ENCODE data around the gene TCF4.

The TCF4 gene

DNA sequence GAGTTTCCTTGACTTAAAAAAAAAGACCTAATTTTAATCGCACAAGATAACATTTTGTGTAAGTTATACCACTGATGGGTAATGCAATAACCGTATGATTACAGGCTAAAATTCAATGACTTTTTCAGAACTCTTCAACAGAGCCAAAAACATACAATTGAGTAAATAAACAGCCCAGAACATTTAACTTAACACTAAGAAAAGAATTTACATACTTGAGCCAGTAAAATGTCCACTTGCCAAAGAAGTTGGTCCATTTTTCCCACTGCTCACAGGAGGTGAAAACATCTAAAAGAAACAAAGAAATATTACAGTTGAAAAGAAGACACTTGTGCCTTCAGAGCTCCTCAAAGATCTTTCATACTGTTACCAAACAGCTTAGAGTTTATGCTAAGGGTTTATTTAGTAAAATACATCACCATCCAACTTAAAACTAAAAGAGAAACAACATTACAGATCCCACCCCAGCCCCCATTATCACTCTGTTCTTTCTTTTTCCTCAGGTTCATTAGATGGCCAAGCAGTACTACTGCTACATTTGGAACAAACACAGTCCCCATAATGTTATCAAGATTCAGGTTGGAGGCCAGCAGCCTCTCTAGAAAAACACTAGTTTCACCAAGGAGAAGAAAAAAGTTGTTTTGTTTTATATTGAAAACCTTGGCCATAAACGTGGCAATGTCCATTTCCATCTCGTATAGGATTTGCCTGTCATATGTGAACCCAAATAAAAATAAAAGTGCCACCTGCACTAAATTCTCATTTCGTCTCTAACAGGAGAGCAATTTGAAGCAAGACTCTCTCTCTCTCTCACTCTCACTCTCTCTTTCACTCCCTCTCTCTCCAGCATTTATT, 2.7 kb downstream of the TCF4 start:
- DNase-seq: no peak

DNA sequence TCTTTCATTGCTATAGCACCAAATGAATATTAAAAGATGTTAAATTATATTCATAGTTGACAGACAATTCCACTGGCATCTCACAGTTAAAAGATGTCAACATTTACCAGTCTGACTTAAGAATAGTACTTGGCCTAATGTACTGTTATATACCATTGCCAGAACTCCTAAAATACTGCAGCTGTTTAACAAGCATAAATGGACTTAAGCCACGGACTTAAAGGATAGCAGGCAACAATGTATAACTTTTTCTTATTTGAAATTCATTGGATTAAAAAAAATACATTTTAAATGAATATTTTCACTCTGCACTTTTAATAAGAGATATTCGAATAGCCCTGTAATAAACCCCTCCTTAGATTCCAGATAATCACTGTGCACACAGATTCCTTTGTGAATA, 3.8 kb downstream of the TCF4 start:
- DNase-seq: no peak

GRCh38 chr18:55582325-55582724, 5.7 kb downstream of the TCF4 start:
- DNase-seq: no peak

- DNase-seq: no peak
Measured at GRCh38 chr18:55579501-55580270, 8.3 kb downstream of the TCF4 start.

GRCh38 chr18:55577812-55578539, 10.0 kb downstream of the TCF4 start:
- no peak for DNase-seq

- DNase-seq: no peak
Measured at GRCh38 chr18:55576001-55576400, 12.0 kb downstream of the TCF4 start.

GRCh38 chr18:55575066-55575465, 12.9 kb downstream of the TCF4 start:
- DNase-seq: no peak

DNA sequence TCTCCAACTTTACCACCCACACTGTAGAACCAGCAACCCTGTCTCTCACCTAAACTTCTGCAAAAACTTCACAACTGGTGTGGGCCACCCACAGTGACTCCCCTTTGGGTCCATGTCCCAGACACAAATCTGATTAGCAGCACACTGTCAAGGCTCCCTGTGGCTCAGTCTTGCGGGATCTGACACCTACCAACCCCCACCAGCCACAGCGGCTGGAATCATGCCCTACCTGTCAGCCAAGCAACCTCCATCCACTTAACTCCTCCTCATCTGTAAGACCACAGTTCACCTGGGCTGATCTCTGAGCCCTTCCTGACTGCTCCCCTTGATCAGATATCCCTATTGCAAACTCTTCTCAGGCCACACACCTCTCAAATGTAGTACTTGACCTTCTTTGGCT, 14.6 kb downstream of the TCF4 start:
- no peak for DNase-seq

- DNase-seq: no peak
Measured at GRCh38 chr18:55570966-55571365, 17.0 kb downstream of the TCF4 start.

GRCh38 chr18:55566456-55566935, 21.5 kb downstream of the TCF4 start:
- no peak for DNase-seq

DNA sequence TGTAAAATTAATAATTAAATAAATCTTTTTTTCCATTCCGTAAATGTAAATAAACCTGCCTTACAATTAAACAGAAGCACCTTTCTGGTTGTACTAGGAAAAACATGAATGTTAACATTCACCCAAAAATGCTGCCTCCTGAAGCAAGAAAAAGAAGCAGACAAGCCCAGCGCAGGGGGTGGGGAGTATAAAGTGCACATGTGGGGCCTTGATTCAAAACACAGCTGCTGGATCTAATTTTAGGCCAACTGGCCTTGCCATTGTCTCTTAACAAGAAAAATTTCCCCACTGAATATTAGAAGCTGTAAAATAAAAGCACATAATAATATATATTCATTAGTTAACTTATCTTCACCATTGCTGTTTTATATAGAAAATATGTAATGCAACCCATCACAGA, 28.3 kb downstream of the TCF4 start:
- no peak for DNase-seq

DNA sequence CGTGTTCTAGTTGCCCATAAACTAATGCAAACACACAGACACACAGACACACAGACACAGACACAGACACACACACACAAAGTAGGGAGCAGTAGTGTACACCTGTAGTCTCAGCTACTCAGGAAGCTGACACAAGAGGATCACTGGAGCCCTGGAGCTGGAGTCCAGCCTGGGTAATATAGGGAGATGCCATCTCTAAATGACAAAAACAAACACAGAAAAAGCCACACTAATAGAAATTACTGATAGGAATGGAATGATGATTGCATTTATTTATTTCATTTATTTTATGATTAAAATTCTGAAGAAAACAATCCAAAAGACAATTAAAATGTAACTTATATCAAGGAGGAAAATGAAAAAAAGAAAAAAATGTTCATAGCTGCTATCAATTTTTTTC, 30.8 kb downstream of the TCF4 start:
- no peak for DNase-seq

DNA sequence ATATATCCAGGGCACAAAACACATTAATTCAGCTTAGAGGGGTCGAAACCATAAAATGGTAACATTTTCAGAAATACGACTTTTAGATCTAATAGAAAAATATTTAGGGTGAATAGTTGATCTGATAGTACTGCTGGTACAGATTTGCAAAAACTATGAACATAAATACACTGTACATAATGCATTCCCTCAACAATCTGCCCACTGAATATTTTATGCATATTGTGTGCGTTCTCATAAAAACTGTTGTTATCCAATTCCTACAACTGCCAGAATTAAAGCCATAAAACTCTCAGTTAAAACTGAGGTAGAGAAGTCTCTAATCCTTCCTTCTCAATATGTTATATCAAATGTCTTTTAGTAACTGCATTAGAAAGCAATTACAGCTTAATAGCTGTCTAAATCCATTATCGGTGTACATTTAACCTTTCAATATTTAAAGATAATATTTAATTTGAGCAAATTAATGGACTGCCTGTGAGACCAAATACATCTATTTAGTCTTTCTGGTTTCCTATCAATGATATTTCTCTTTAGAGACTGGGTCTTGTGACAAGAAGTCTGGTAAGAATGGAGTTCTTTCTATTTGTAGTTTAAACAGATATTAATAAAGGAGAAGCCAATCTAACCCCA, 32.5 kb downstream of the TCF4 start:
- no peak for DNase-seq

- no peak for DNase-seq
Measured at GRCh38 chr18:55552526-55553189, 35.3 kb downstream of the TCF4 start.

DNA sequence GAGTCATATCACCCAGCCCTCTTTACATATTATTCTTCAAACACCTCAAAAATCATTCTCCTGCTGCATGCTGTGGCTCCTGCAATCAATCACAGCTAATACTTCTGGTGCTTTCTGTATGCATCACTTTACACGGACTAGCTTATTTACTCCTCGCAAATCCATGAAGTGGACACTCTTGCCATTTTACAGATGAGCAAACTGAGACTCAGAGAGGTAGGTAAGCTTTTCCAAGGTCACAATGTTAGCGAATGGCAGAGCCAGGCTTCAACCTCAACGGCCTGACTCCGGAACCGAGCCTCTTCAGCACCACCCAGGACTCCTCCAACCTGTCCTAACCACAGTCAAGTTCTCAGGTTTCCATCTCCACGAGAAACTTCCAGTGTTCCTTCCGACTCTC, 36.8 kb downstream of the TCF4 start:
- no peak for DNase-seq

DNA sequence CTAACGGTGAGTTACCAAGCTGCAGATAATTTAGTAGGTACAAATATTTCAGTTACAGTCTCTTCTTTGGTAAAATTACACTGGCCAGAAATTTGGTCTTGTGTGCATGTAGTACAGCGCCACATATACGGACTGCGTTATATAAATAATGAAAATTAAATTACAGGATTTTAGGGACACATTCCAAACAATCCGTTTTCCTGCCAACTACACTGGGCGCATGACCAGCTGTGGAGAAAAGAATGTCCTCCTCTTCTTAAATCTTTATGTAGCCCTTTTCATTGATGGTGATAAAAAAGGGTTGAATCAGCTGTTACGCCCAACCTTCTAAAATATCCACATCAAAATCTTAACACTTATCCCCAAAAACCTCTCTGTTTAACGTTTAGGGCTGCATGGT, 37.5 kb downstream of the TCF4 start:
- DNase-seq: no peak

DNA sequence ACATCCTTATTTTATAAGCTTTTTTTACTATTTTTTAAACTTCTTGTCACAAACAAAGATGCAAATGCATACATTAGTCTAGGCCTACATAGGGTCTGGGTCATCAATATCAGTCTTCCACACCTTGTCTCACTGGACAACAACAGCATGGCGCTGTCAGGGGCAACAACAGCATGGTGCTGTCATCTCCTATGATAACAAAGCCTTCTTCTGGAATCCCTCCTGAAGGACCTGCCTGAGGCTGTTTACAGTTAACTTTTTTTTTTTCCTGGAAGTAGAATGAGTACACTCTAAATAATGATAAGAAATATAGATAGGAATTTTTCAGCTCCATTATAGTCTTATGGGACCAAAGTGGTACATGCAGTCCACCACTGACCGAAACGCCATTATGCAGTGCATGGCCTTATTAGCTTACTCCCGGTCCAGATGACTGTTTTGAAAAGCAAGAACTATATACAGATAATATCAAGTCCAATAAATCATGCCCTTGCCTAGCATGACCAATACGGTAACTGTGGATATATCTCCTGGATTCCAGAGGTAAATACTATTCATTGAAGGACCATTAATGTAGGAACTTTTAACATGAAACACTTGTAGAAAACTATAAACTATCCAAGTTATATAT, 38.4 kb downstream of the TCF4 start:
- no peak for DNase-seq

GRCh38 chr18:55547705-55548056, 40.3 kb downstream of the TCF4 start:
- no peak for DNase-seq

DNA sequence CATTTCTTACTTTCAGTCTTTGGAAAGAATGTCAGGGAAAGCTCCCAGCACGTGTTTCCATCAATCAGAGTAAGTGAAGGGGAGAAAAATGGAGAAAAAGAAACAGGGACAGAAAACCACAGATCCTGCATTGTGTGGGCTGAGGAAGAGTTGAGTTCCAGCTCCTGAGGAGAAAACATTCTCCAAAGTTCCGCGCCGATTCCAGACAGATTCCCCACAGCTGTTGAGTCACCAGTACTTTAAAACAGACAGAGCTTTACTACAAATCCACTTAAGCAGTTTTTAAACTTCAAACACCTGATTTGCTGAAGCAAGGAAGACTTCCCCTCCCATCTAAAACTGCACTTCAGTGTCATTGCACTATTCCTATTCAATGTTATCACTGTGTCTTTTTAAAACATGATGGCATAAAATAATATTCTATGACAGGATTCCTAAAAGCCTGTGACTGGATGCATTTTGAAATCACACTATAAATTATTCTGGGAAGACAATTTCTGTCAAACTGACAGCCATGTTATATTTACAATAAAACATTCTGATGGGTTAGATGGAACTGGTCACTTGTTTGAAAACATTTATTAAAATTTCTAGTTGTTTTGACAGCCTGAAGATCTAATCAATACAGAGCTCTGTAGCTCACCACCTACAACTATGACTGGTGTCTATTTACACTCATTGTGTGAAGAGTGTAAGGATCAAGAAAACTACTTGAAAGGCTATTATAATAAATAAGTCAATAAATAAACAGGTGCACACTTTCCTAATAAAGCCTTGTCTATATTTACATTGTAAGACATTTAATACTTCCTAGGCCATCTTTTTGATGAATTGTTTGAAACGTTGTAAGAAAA, 40.9 kb downstream of the TCF4 start:
- peak; percentile 22 for DNase-seq

- DNase-seq: no peak
Measured at GRCh38 chr18:55544014-55544413, 44.0 kb downstream of the TCF4 start.

DNA sequence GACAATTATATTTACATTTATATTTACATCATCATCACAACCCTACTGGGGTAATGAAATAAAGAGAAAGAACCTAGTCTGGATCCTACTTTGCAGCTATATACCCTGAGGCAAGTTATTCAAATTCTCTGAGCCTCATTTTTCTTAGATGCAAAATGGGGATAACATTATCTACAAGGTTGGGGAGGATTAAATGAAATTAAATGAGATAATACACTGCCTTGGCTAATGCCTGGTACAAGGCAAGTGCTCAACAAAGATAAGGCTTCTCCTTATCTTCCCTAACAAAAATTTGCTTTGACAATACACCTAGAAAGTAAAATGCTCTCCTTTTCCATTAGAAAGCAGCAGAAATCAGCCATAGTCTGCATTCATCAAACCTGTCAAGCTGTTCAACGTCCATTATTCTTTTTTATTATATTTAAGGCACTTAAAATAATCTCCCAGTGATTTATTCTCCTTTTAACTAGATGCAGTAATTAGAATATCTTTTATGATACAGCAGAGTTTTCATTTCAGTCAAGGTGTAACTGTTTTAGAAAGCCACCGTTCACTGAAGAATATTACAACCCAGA, 44.8 kb downstream of the TCF4 start:
- no peak for DNase-seq

Measured in NCI-H510A (cell line).